Measurements from ENCODE around the gene IL1F10.

The IL1F10 gene

GRCh38 chr2:113046465-113046864, 21.3 kb upstream of the IL1F10 start:
- Histone ChIP-seq H3K36me3 (ENCODE audit: insufficient read depth, low read length) (no peaks in the 10 kb centered on the region), H3K27me3 (ENCODE audit: insufficient read depth, low read length) (no peaks in the 10 kb centered on the region), H3K4me1 (ENCODE audit: insufficient read depth, low read length) (no peaks in the 10 kb centered on the region), H2AFZ (ENCODE audit: low read depth, low read length) (no peak overlapping the region), H3K4me3 (ENCODE audit: low read length) (no peak overlapping the region), H3K9me3 (ENCODE audit: low read length) (no peaks in the 10 kb centered on the region)

- H3K27me3 ChIP-seq (ENCODE audit: insufficient read depth, low read length), result peaks cover 4% of the 10 kb centered on the region
- H3K9me3 ChIP-seq (ENCODE audit: low read length), result peaks cover 2% of the 10 kb centered on the region
- H3K36me3 ChIP-seq (ENCODE audit: insufficient read depth, low read length), result no peaks in the 10 kb centered on the region
- H3K4me3 ChIP-seq (ENCODE audit: low read length), result no peak overlapping the region
- H2AFZ ChIP-seq (ENCODE audit: low read depth, low read length), result no peak overlapping the region
- no peaks in the 10 kb centered on the region for H3K4me1 ChIP-seq (ENCODE audit: insufficient read depth, low read length)
Measured at GRCh38 chr2:113050921-113051895, 16.6 kb upstream of the IL1F10 start.

GRCh38 chr2:113052396-113052917, 15.3 kb upstream of the IL1F10 start, which contains the start of gene IL36B:
IL36B (minus strand) TSS chr2:113052867.
- no peak within 1 kb of the TSS for H2AFZ ChIP-seq (ENCODE audit: low read depth, low read length)
- no peaks in the 10 kb centered on the region for H3K36me3 ChIP-seq (ENCODE audit: insufficient read depth, low read length)
- H3K4me3 ChIP-seq (ENCODE audit: low read length), result no peak within 1 kb of the TSS
- no peaks in the 10 kb centered on the region for H3K4me1 ChIP-seq (ENCODE audit: insufficient read depth, low read length)
- H3K27me3 ChIP-seq (ENCODE audit: insufficient read depth, low read length), result peaks cover 4% of the 10 kb centered on the region
- peaks cover 2% of the 10 kb centered on the region for H3K9me3 ChIP-seq (ENCODE audit: low read length)

- H3K4me1 ChIP-seq (ENCODE audit: insufficient read depth, low read length), result no peaks in the 10 kb centered on the region
- H3K9me3 ChIP-seq (ENCODE audit: low read length), result peaks cover 2% of the 10 kb centered on the region
- H3K4me3 ChIP-seq (ENCODE audit: low read length), result no peak overlapping the region
- H3K27me3 ChIP-seq (ENCODE audit: insufficient read depth, low read length), result peaks cover 4% of the 10 kb centered on the region
- H3K36me3 ChIP-seq (ENCODE audit: insufficient read depth, low read length), result no peaks in the 10 kb centered on the region
- H2AFZ ChIP-seq (ENCODE audit: low read depth, low read length), result no peak overlapping the region
Measured at GRCh38 chr2:113053666-113054065, 14.1 kb upstream of the IL1F10 start.

GRCh38 chr2:113054066-113054465, 13.7 kb upstream of the IL1F10 start:
- Histone ChIP-seq H3K4me1 (ENCODE audit: insufficient read depth, low read length) (no peaks in the 10 kb centered on the region), H3K27me3 (ENCODE audit: insufficient read depth, low read length) (peaks cover 4% of the 10 kb centered on the region), H3K4me3 (ENCODE audit: low read length) (no peak overlapping the region), H3K9me3 (ENCODE audit: low read length) (peaks cover 2% of the 10 kb centered on the region), H2AFZ (ENCODE audit: low read depth, low read length) (no peak overlapping the region), H3K36me3 (ENCODE audit: insufficient read depth, low read length) (no peaks in the 10 kb centered on the region)

GRCh38 chr2:113056521-113056920, 11.2 kb upstream of the IL1F10 start:
- H3K9me3 ChIP-seq (ENCODE audit: low read length), result peaks cover 2% of the 10 kb centered on the region

GRCh38 chr2:113057117-113057516, 10.7 kb upstream of the IL1F10 start:
- Histone ChIP-seq H3K27me3 (ENCODE audit: insufficient read depth, low read length) (peaks cover 6% of the 10 kb centered on the region), H3K4me1 (ENCODE audit: insufficient read depth, low read length) (no peaks in the 10 kb centered on the region), H3K4me3 (ENCODE audit: low read length) (no peak overlapping the region), H2AFZ (ENCODE audit: low read depth, low read length) (no peak overlapping the region), H3K9me3 (ENCODE audit: low read length) (peaks cover 2% of the 10 kb centered on the region), H3K36me3 (ENCODE audit: insufficient read depth, low read length) (no peaks in the 10 kb centered on the region)

More at GRCh38 chr2:113056521-113056920, 11.2 kb upstream of the IL1F10 start:
- no peaks in the 10 kb centered on the region for H3K4me1 ChIP-seq (ENCODE audit: insufficient read depth, low read length)
- no peak overlapping the region for H3K4me3 ChIP-seq (ENCODE audit: low read length)
- no peak overlapping the region for H2AFZ ChIP-seq (ENCODE audit: low read depth, low read length)
- H3K27me3 ChIP-seq (ENCODE audit: insufficient read depth, low read length), result peaks cover 6% of the 10 kb centered on the region
- H3K36me3 ChIP-seq (ENCODE audit: insufficient read depth, low read length), result no peaks in the 10 kb centered on the region

- Histone ChIP-seq H3K4me3 (ENCODE audit: low read length) (no peak overlapping the region), H3K4me1 (ENCODE audit: insufficient read depth, low read length) (no peaks in the 10 kb centered on the region), H2AFZ (ENCODE audit: low read depth, low read length) (no peak overlapping the region), H3K27me3 (ENCODE audit: insufficient read depth, low read length) (peaks cover 2% of the 10 kb centered on the region), H3K36me3 (ENCODE audit: insufficient read depth, low read length) (no peaks in the 10 kb centered on the region), H3K9me3 (ENCODE audit: low read length) (peaks cover 2% of the 10 kb centered on the region)
Measured at GRCh38 chr2:113058411-113058994, 9.3 kb upstream of the IL1F10 start.

- no peak within 1 kb of the TSS for H3K4me3 ChIP-seq (ENCODE audit: low read length)
- H3K27me3 ChIP-seq (ENCODE audit: insufficient read depth, low read length), result peaks cover 2% of the 10 kb centered on the region
- no peaks in the 10 kb centered on the region for H3K36me3 ChIP-seq (ENCODE audit: insufficient read depth, low read length)
- H3K9me3 ChIP-seq (ENCODE audit: low read length), result peaks cover 2% of the 10 kb centered on the region
- no peaks in the 10 kb centered on the region for H3K4me1 ChIP-seq (ENCODE audit: insufficient read depth, low read length)
- no peak within 1 kb of the TSS for H2AFZ ChIP-seq (ENCODE audit: low read depth, low read length)
Measured at GRCh38 chr2:113058998-113059960, 8.5 kb upstream of the IL1F10 start, which contains the start of gene IL36RN. IL36RN (plus strand) TSS chr2:113059198; CDS start chr2:113059439, 241 bp downstream.

- Histone ChIP-seq H3K9me3 (ENCODE audit: low read length) (no peaks in the 10 kb centered on the region), H3K4me1 (ENCODE audit: insufficient read depth, low read length) (no peaks in the 10 kb centered on the region), H2AFZ (ENCODE audit: low read depth, low read length) (no peak overlapping the region), H3K4me3 (ENCODE audit: low read length) (no peak overlapping the region), H3K36me3 (ENCODE audit: insufficient read depth, low read length) (no peaks in the 10 kb centered on the region), H3K27me3 (ENCODE audit: insufficient read depth, low read length) (peaks cover 2% of the 10 kb centered on the region)
Measured at GRCh38 chr2:113060396-113060795, 7.4 kb upstream of the IL1F10 start.

GRCh38 chr2:113060796-113061195, 7.0 kb upstream of the IL1F10 start:
- no peaks in the 10 kb centered on the region for H3K36me3 ChIP-seq (ENCODE audit: insufficient read depth, low read length)
- H3K27me3 ChIP-seq (ENCODE audit: insufficient read depth, low read length), result peaks cover 2% of the 10 kb centered on the region
- H3K9me3 ChIP-seq (ENCODE audit: low read length), result no peaks in the 10 kb centered on the region
- H2AFZ ChIP-seq (ENCODE audit: low read depth, low read length), result no peak overlapping the region
- no peaks in the 10 kb centered on the region for H3K4me1 ChIP-seq (ENCODE audit: insufficient read depth, low read length)
- H3K4me3 ChIP-seq (ENCODE audit: low read length), result no peak overlapping the region

- peaks cover 2% of the 10 kb centered on the region for H3K27me3 ChIP-seq (ENCODE audit: insufficient read depth, low read length)
- H3K36me3 ChIP-seq (ENCODE audit: insufficient read depth, low read length), result no peaks in the 10 kb centered on the region
- no peak overlapping the region for H3K4me3 ChIP-seq (ENCODE audit: low read length)
- H3K4me1 ChIP-seq (ENCODE audit: insufficient read depth, low read length), result no peaks in the 10 kb centered on the region
- H2AFZ ChIP-seq (ENCODE audit: low read depth, low read length), result no peak overlapping the region
- H3K9me3 ChIP-seq (ENCODE audit: low read length), result no peaks in the 10 kb centered on the region
Measured at GRCh38 chr2:113061241-113061640, 6.5 kb upstream of the IL1F10 start.
